ENCODE data around the gene CA5A.

Gene CA5A

DNA sequence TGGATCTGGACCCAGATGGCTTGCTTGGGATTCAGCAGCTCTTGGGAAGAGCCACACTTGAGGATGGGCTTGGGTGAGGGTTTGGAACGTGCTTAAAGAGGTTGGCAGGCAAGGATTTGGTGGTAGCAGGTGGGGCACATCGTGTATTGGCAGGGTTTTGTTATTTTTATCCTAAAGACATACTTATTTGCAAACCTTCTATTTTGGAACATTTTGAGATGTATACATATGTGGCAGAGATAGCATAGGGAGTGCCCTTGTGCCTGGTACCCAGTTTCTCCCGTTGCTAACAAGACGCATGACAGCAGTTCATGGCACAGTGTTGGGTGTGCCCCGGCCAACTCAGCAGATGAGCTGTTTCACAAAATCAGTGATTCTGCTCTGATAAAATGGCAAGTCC lies 24.0 kb upstream of the CA5A start:
- Histone ChIP-seq H3K9ac (ENCODE audit: low read length) (no peak overlapping the region), H3K36me3 (ENCODE audit: control insufficient read depth, insufficient read depth, low read length) (no peaks in the 10 kb centered on the region), H3K4me1 (ENCODE audit: control insufficient read depth, insufficient read depth, low read length) (no peaks in the 10 kb centered on the region), H3K9me3 (ENCODE audit: control insufficient read depth, low read length) (no peaks in the 10 kb centered on the region), H3K4me3 (ENCODE audit: low read length) (no peak overlapping the region), H3K27me3 (ENCODE audit: control insufficient read depth, insufficient read depth, low read length) (no peaks in the 10 kb centered on the region)

DNA sequence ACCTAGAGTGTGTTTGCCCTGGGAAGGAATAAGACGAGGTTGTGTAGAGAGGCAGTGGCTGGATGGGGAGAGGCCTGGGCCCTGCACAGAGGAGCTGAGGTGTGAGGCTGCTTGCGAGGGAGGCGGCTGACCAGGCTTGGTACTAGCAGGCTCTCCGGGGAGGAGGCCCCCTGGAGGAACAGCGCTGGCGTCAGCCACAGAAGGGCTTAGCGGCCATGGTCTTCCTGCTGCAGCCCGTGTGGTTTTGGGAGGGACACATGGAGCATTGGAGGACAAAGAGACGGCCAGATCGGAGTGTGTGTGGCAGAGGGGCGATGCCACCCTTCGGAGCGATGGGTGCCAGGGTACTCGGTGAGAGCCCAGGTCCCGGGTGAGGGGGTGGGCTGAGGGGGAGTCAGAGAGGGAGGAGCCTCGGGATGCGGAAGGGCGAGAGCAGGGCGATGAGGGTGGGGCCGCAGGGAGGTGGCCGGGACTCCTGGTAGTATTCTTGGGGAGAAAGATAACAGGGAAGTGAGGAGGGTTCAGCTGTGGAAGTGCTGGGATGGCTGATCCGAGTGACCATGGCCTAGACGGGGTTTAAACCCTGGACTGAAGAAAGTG lies 23.2 kb upstream of the CA5A start:
- Histone ChIP-seq H3K4me1 (ENCODE audit: control insufficient read depth, insufficient read depth, low read length) (no peaks in the 10 kb centered on the region), H3K4me3 (ENCODE audit: low read length) (no peak overlapping the region), H3K9ac (ENCODE audit: low read length) (no peak overlapping the region)

DNA sequence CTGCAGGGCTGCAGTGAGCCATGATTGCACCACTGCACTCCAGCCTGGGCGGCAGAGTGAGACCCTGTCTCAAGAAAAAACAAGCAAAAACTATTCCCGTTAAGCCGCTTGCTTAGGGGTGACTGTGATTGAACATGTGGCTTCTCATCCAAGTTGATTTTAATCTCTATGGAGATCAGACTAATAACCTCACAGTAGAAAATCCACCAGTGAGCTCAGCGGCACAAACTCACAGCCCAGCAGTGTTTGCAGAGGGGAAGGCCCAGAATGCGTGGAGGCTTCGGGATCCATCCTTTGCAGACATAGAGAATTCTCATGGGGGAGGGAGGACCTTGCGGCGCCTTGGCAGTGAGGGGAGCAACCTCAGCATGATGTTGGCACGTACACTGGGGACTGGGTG lies 22.3 kb upstream of the CA5A start:
- H3K4me3 ChIP-seq (ENCODE audit: low read length) = no peak overlapping the region
- H3K9ac ChIP-seq (ENCODE audit: low read length) = no peak overlapping the region
- H3K9me3 ChIP-seq (ENCODE audit: control insufficient read depth, low read length) = no peaks in the 10 kb centered on the region
- H3K4me1 ChIP-seq (ENCODE audit: control insufficient read depth, insufficient read depth, low read length) = peaks cover 8% of the 10 kb centered on the region
- H3K36me3 ChIP-seq (ENCODE audit: control insufficient read depth, insufficient read depth, low read length) = no peaks in the 10 kb centered on the region
- H3K27me3 ChIP-seq (ENCODE audit: control insufficient read depth, insufficient read depth, low read length) = no peaks in the 10 kb centered on the region

More for the DNA sequence above, 23.2 kb upstream of the CA5A start:
- Histone ChIP-seq H3K9me3 (ENCODE audit: control insufficient read depth, low read length) (no peaks in the 10 kb centered on the region), H3K36me3 (ENCODE audit: control insufficient read depth, insufficient read depth, low read length) (no peaks in the 10 kb centered on the region), H3K27me3 (ENCODE audit: control insufficient read depth, insufficient read depth, low read length) (no peaks in the 10 kb centered on the region)

DNA sequence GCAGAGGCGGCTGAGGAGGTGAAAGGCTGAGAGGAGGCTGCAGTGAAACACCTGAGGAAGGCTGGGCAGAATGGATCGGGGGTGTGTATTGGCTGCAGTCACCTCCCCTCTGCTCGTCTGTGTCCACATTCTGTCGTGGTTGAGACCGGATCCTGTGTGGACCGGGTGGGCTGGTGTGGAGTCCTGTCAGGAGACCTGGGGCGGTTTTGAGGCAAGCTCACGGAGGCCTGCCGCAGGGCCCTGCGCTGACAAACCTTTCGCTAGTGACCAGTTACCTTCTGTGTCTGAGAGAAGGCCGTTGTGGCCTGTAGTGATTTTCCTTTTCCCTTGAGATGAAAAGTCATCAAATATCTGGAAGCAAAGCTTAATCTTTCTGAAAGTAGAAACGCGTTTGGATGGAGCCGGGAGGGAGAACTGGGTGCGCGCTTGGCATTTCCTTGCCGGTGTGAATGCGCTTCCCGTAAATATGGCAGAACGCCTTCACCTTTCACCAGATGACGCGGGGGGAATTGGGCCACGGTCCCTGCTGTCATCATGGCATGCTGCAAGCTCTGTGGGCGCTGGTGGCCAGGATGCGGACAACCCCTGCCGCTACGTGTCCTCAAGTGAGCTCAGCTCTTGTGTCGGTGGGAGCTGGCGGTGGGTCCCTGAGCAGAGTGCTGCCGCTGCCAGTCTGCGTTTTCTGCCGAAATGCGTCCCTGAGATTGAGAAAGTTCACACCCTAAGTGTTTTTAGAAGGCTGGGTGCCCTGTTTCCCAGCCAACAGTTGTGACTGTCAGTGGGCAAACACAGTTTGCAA lies 21.2 kb upstream of the CA5A start:
- Histone ChIP-seq H3K9ac (ENCODE audit: low read length) (no peak overlapping the region), H3K4me3 (ENCODE audit: low read length) (no peak overlapping the region), H3K27me3 (ENCODE audit: control insufficient read depth, insufficient read depth, low read length) (no peaks in the 10 kb centered on the region), H3K36me3 (ENCODE audit: control insufficient read depth, insufficient read depth, low read length) (no peaks in the 10 kb centered on the region), H3K4me1 (ENCODE audit: control insufficient read depth, insufficient read depth, low read length) (peaks cover 14% of the 10 kb centered on the region), H3K9me3 (ENCODE audit: control insufficient read depth, low read length) (no peaks in the 10 kb centered on the region)

DNA sequence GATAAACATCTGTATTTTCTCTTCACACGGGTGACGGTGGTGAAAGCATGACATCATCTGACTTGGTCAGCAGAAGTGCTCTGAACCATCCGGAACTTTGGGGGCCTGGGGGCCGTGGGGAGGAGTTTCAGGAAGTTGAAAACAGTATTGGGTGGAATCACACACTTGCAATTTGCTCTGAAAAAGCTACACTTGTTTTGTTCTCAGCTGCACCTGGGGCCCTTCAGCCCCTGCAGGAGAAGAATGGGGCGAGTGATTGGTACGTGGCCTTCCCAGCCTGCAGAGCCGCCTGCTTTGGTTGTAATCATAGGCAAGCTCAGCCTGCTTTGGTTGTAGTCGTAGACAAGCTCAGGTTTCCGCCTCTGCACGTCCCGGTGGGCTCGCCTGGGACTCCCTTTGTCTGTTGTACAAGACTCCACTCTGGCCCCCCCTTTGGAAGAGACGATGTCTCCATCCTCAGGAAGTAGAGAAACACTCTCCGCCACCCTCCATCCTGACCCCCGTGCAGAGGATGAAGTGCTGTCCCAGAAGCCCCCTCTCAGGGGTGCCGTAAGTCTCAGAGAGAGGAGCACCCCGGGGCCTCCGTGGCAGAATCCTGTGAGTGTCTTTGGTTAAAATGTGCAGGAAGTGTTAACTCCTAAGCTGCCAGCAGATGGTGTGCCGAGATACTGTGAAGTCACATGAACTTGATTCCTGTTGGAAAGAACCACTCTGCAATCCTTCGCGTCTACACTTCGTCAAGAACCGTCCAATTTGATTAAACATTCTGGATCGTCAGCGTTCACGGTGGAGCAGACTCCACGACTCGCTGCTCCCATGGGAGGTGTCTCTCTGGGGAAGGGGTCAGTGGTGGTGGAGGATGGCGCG lies 20.3 kb upstream of the CA5A start:
- Histone ChIP-seq H3K27me3 (ENCODE audit: control insufficient read depth, insufficient read depth, low read length) (no peaks in the 10 kb centered on the region), H3K9me3 (ENCODE audit: control insufficient read depth, low read length) (no peaks in the 10 kb centered on the region), H3K36me3 (ENCODE audit: control insufficient read depth, insufficient read depth, low read length) (no peaks in the 10 kb centered on the region), H3K4me3 (ENCODE audit: low read length) (no peak overlapping the region), H3K4me1 (ENCODE audit: control insufficient read depth, insufficient read depth, low read length) (peaks cover 18% of the 10 kb centered on the region), H3K9ac (ENCODE audit: low read length) (no peak overlapping the region)

DNA sequence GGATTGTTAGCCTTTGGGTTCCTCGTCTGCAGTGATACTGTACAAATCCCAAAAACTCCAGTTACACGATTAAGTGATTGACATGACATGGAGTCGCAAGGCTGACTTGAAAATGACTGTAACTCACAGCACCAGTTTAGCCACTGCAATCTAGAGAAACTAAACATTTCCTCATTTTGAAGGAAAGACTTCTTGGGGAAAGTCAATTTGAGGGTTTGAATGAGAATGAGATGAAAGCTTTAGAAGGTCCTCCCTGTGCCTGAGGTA lies 19.7 kb upstream of the CA5A start:
- H3K4me3 ChIP-seq (ENCODE audit: low read length) = no peak overlapping the region
- no peaks in the 10 kb centered on the region for H3K9me3 ChIP-seq (ENCODE audit: control insufficient read depth, low read length)
- peaks cover 18% of the 10 kb centered on the region for H3K4me1 ChIP-seq (ENCODE audit: control insufficient read depth, insufficient read depth, low read length)
- no peak overlapping the region for H3K9ac ChIP-seq (ENCODE audit: low read length)
- H3K36me3 ChIP-seq (ENCODE audit: control insufficient read depth, insufficient read depth, low read length) = no peaks in the 10 kb centered on the region
- no peaks in the 10 kb centered on the region for H3K27me3 ChIP-seq (ENCODE audit: control insufficient read depth, insufficient read depth, low read length)

DNA sequence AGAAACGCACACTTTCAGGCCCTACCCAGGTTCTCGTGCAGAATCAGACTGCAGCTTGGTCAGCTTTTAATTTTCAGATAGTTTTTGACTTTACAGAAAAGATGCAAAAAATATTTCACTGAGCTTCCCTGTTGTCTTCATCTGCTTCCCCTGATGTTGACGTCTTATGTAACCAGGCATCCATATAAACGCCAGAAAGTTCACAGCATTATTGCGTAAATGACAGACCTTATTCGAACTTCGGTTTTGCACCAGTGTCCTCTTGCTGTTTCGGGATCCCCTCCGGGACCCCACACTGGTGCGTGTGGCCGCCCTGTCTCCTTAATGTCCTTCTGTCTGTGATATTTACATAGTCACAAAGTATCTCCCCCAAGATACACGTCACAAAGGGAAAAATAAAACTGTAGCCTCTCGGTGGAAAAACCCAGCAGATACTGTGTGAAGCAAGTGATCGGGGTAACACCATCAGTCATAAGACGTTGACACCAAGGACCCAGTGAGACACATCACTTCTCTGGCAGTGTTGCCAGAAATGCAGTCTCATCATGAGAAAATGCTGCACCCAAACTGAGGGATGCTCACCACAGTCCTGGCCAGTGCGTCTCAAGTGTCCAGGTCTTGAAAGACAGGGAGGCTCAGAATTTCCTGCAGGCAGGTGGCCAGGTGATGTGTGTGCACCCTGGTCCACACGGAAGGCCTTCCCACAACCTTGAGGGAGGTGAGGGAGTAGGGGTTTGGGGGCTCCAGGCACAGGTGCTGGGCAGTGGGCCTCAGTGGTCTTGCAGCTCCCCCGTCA lies 19.2 kb upstream of the CA5A start:
- no peak overlapping the region for H3K9ac ChIP-seq (ENCODE audit: low read length)
- peaks cover 18% of the 10 kb centered on the region for H3K4me1 ChIP-seq (ENCODE audit: control insufficient read depth, insufficient read depth, low read length)
- no peak overlapping the region for H3K4me3 ChIP-seq (ENCODE audit: low read length)
- H3K36me3 ChIP-seq (ENCODE audit: control insufficient read depth, insufficient read depth, low read length) = no peaks in the 10 kb centered on the region
- H3K27me3 ChIP-seq (ENCODE audit: control insufficient read depth, insufficient read depth, low read length) = no peaks in the 10 kb centered on the region
- no peaks in the 10 kb centered on the region for H3K9me3 ChIP-seq (ENCODE audit: control insufficient read depth, low read length)

DNA sequence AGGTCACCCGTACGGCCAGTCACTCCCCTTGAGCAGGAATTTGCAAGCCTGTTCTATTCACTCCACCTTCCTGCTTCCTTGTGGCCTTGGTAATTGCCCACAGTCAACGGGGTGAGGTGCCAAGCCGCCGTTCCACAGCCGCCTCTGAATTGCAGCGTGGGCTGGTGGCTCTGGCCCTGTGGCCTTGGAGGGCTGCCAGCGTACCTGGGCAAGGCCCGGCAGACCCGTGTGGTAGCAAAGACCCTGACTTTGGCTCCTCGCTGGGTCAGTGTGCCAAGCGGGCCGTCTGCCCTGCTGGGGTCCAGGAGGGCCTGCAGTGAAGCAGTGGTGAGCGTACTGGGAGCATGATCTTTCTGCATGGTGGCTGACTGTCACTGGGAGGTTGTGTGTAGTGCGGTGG lies 18.5 kb upstream of the CA5A start:
- Histone ChIP-seq H3K27me3 (ENCODE audit: control insufficient read depth, insufficient read depth, low read length) (no peaks in the 10 kb centered on the region), H3K9me3 (ENCODE audit: control insufficient read depth, low read length) (no peaks in the 10 kb centered on the region), H3K4me1 (ENCODE audit: control insufficient read depth, insufficient read depth, low read length) (peaks cover 18% of the 10 kb centered on the region), H3K4me3 (ENCODE audit: low read length) (no peak overlapping the region), H3K36me3 (ENCODE audit: control insufficient read depth, insufficient read depth, low read length) (no peaks in the 10 kb centered on the region), H3K9ac (ENCODE audit: low read length) (peak overlapping the region; percentile 45)

DNA sequence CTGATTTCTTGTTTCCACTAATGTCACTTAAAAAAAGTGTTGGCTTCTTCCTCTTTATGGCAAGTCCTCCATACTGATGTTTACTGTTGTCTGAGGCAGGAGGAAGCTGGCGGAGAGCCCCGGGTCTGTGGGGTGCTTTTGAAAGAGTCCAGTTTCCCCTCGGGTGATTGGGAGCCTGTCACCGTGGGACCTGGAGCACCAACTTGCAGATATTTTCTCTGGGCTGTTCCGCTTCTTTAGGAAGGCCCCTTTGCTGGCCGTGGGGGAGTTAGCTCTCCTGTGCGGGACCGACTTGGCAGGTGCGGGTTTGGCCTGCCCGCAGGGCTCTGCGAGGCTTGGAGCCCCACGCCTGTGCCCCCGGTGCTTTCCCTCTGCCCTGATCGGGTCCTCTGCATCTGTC lies 18.0 kb upstream of the CA5A start:
- Histone ChIP-seq H3K27me3 (ENCODE audit: control insufficient read depth, insufficient read depth, low read length) (no peaks in the 10 kb centered on the region), H3K4me1 (ENCODE audit: control insufficient read depth, insufficient read depth, low read length) (peaks cover 18% of the 10 kb centered on the region), H3K4me3 (ENCODE audit: low read length) (no peak overlapping the region), H3K9ac (ENCODE audit: low read length) (peak overlapping the region; percentile 45), H3K36me3 (ENCODE audit: control insufficient read depth, insufficient read depth, low read length) (no peaks in the 10 kb centered on the region), H3K9me3 (ENCODE audit: control insufficient read depth, low read length) (no peaks in the 10 kb centered on the region)

DNA sequence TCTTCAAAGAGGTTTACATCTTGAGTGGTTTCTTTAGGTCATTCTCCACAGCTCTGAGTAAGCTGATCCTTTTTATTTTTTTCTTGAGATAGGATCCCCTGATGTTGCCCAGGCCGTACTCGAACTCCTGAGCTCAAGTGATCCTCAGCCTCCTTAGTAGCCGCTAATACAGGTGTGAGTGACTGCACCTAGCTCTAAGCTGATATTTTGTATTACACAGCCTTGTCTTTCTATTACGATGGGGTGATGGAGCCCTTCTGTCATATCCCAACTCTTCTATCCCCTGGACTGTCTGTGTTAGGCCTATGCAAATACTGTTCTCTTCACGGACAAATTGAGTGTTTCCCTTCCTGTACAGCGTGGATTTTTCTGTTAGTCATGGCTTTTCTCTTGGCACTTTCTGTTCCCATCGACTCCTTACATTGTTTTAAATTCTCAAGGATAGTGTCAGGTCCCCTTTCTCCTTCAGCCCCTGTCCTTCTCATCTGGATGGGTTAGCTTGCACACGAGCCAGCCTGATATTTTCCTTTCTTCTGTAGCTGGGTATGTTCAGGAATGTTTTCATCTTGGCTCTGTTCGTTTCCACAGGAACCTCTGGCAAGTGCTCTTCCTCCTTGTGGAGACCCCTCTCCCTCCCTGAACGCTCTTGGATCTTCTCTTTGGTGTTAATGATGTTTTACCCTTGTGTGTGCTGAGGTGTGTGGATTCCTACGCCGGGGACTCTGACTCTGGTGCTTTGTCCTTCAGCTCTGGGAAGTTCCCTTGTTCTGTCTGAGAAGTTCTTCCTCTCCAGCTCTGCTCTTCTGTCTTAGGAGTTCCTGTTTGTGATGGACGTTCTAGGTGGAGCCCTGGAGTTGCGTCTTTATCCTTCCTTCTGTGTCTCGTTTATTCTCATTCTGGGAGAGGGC lies 17.2 kb upstream of the CA5A start:
- H3K9ac ChIP-seq (ENCODE audit: low read length) = peak overlapping the region; percentile 45
- peaks cover 18% of the 10 kb centered on the region for H3K4me1 ChIP-seq (ENCODE audit: control insufficient read depth, insufficient read depth, low read length)
- H3K4me3 ChIP-seq (ENCODE audit: low read length) = no peak overlapping the region
- H3K27me3 ChIP-seq (ENCODE audit: control insufficient read depth, insufficient read depth, low read length) = no peaks in the 10 kb centered on the region
- no peaks in the 10 kb centered on the region for H3K9me3 ChIP-seq (ENCODE audit: control insufficient read depth, low read length)
- no peaks in the 10 kb centered on the region for H3K36me3 ChIP-seq (ENCODE audit: control insufficient read depth, insufficient read depth, low read length)

DNA sequence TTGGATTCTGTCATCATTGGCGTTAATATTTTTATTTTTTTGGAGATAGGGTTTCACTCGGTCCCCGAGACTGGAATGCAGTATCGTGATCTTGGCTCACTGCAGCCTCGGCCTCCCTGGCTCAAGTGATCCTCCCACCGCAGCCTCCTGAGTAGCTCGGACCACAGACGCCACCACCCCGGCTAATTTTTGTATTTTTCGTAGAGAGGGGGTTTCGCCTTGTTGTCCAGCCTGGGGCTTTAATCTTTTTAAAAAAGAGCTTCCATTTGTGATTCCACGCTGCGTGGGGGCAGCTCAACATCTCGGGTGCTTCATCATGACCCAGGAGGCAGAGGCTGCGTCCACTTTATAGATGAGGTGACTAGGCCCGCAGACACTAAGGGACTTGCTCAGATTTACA lies 16.4 kb upstream of the CA5A start:
- Histone ChIP-seq H3K36me3 (ENCODE audit: control insufficient read depth, insufficient read depth, low read length) (no peaks in the 10 kb centered on the region), H3K4me1 (ENCODE audit: control insufficient read depth, insufficient read depth, low read length) (peaks cover 18% of the 10 kb centered on the region), H3K9ac (ENCODE audit: low read length) (no peak overlapping the region), H3K9me3 (ENCODE audit: control insufficient read depth, low read length) (no peaks in the 10 kb centered on the region), H3K27me3 (ENCODE audit: control insufficient read depth, insufficient read depth, low read length) (no peaks in the 10 kb centered on the region), H3K4me3 (ENCODE audit: low read length) (peak overlapping the region; percentile 88)

All from mucosa of stomach (tissue), 1 donor.